ENCODE results near the gene PDE4D. TPM values are rescaled to one million over a fixed set of nuclear protein-coding genes. Genes with fewer than 3 reads are reported as not detected.

The PDE4D gene
- total RNA-seq, 2 experiments from 2014 or later = 0.50 to 0.51 TPM

DNA sequence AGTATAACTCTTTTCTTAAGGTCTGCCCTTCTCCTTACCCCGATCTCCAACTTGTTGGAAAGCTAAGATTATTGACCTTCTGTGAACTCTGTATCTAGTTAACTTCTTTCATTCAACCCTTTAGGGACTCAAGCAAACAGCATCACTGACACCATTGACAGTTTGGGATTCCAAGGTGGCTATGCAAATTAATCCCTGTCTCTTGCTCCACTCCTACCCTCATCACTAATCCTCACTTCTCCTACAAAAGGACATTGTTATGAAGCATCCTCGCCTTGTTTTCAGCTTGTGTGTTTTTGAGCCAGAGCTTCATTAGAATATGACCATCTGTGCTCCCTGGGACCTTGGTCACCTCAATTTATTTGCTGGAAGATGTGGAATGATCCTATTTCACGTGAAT is 337.9 kb downstream of the PDE4D start:
- DNase-seq (ENCODE audit: low spot score) = no peak
- H3K9me3 ChIP-seq (ENCODE audit: low read length) = no peaks in the 10 kb centered on the region
- ChIA-PET CTCF (ENCODE audit: unreplicated experiment) (interaction anchor here (0.7 kb wide), 1 partner anchor 171 kb away, joined by 3 read pairs; no protein-coding TSS in a partner anchor), POLR2A (interaction anchor here (0.6 to 1.4 kb wide), 2 partner anchors 64 to 368 kb away, joined by 3 read pairs; no protein-coding TSS in a partner anchor)
- no peaks in the 10 kb centered on the region for H3K9me2 ChIP-seq (ENCODE audit: insufficient read depth, low read length)
- TF ChIP-seq EZH2phosphoT487 (IDR thresholded peaks at IDR 0.05; ENCODE audit: borderline replicate concordance, low read depth, low read length) = no peak
- TF ChIP-seq, protein P1, sequence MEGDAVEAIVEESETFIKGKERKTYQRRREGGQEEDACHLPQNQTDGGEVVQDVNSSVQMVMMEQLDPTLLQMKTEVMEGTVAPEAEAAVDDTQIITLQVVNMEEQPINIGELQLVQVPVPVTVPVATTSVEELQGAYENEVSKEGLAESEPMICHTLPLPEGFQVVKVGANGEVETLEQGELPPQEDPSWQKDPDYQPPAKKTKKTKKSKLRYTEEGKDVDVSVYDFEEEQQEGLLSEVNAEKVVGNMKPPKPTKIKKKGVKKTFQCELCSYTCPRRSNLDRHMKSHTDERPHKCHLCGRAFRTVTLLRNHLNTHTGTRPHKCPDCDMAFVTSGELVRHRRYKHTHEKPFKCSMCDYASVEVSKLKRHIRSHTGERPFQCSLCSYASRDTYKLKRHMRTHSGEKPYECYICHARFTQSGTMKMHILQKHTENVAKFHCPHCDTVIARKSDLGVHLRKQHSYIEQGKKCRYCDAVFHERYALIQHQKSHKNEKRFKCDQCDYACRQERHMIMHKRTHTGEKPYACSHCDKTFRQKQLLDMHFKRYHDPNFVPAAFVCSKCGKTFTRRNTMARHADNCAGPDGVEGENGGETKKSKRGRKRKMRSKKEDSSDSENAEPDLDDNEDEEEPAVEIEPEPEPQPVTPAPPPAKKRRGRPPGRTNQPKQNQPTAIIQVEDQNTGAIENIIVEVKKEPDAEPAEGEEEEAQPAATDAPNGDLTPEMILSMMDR (conservative IDR thresholded peaks at IDR 0.05; ENCODE audit: low read length) = no peak
- H3K4me1 ChIP-seq (ENCODE audit: insufficient read depth, low read length, poor library complexity, severe bottlenecking) = peaks cover 4% of the 10 kb centered on the region
- H3K4me3 ChIP-seq (ENCODE audit: low read depth, low read length, poor library complexity, severe bottlenecking) = no peak overlapping the region
- no peak overlapping the region for H3K4me2 ChIP-seq (ENCODE audit: low read length)
- H4K20me1 ChIP-seq (ENCODE audit: insufficient read depth, low read length) = no peaks in the 10 kb centered on the region
- H3K27ac ChIP-seq (ENCODE audit: low read depth, low read length, poor library complexity, severe bottlenecking) = no peak overlapping the region
- no peaks in the 10 kb centered on the region for H3K36me3 ChIP-seq (ENCODE audit: insufficient read depth, low read length)
- no peak overlapping the region for H2AFZ ChIP-seq (ENCODE audit: low read length)
- intact Hi-C loops (cut with micrococcal nuclease; ENCODE audit: unreplicated experiment) = no loop called here
- BruUV-seq (replicated peaks) = no TSS peak
- H3K79me2 ChIP-seq (ENCODE audit: insufficient read depth, low read depth, low read length) = no peaks in the 10 kb centered on the region

DNA sequence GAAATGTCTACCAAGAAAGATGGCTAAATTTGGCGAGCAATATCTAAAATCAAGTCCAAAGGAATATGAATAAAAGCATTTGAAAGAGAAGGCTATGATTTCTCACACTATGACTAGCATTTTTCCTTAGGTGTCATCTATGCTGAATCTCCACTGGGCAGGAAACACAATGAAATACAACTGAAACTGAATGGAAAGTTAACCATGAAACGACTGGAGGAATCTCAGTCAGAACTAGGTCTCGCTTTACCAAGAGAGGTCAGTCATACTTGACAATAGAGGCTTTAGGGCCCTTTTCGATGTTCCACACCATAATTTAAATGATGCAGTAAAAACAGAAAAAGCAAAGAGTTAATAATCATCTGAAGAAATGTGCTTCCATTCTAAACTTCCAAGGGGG is 339.0 kb downstream of the PDE4D start:
- no peaks in the 10 kb centered on the region for H3K9me3 ChIP-seq (ENCODE audit: low read length)
- TF ChIP-seq, protein P1 (conservative IDR thresholded peaks at IDR 0.05; ENCODE audit: low read length) = no peak
- no peak for TF ChIP-seq EZH2phosphoT487 (IDR thresholded peaks at IDR 0.05; ENCODE audit: borderline replicate concordance, low read depth, low read length)
- BruUV-seq (replicated peaks) = no TSS peak
- ChIA-PET POLR2A (interaction anchor here (0.6 to 1.4 kb wide), 2 partner anchors 63 to 374 kb away, joined by 3 read pairs; no protein-coding TSS in a partner anchor), CTCF (ENCODE audit: unreplicated experiment) (interaction anchor here (0.9 kb wide), 1 partner anchor 15 kb away, joined by 3 read pairs; no protein-coding TSS in a partner anchor)
- no peak overlapping the region for H2AFZ ChIP-seq (ENCODE audit: low read length)
- no peaks in the 10 kb centered on the region for H3K79me2 ChIP-seq (ENCODE audit: insufficient read depth, low read depth, low read length)
- no peaks in the 10 kb centered on the region for H3K9me2 ChIP-seq (ENCODE audit: insufficient read depth, low read length)
- no peaks in the 10 kb centered on the region for H4K20me1 ChIP-seq (ENCODE audit: insufficient read depth, low read length)
- H3K27ac ChIP-seq (ENCODE audit: low read depth, low read length, poor library complexity, severe bottlenecking) = no peak overlapping the region
- no peak overlapping the region for H3K4me2 ChIP-seq (ENCODE audit: low read length)
- intact Hi-C loops (cut with micrococcal nuclease; ENCODE audit: unreplicated experiment) = no loop called here
- no peaks in the 10 kb centered on the region for H3K4me1 ChIP-seq (ENCODE audit: insufficient read depth, low read length, poor library complexity, severe bottlenecking)
- no peak for DNase-seq (ENCODE audit: low spot score)
- no peak overlapping the region for H3K4me3 ChIP-seq (ENCODE audit: low read depth, low read length, poor library complexity, severe bottlenecking)
- no peaks in the 10 kb centered on the region for H3K36me3 ChIP-seq (ENCODE audit: insufficient read depth, low read length)

DNA sequence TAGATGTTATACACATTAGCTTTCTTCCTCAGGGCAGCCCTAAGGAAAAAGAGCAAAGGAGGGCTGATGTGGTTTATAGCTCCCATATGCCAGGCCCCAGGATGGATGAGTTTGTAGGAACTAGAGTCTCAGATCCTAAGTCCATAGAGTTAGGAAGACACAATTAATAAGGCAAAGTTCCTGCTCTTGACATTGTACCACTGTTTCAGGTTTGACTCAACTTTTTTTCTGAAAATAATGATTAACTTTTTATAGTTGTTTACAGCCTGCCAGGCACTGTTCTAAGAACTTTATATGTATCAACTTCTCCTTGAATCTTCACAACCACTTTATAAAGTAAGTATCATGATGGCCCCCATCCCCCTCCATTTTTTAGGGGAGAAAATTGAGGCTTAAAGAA is 339.5 kb downstream of the PDE4D start:
- TF ChIP-seq EZH2phosphoT487 (IDR thresholded peaks at IDR 0.05; ENCODE audit: borderline replicate concordance, low read depth, low read length) = no peak
- TF ChIP-seq, protein P1 (conservative IDR thresholded peaks at IDR 0.05; ENCODE audit: low read length) = no peak
- intact Hi-C loops (cut with micrococcal nuclease; ENCODE audit: unreplicated experiment) = no loop called here
- H3K4me1 ChIP-seq (ENCODE audit: insufficient read depth, low read length, poor library complexity, severe bottlenecking) = no peaks in the 10 kb centered on the region
- POLR2A ChIA-PET = interaction anchor here (0.6 to 1.1 kb wide), 4 partner anchors 8 to 373 kb away, joined by 3 to 5 read pairs (median 4); no protein-coding TSS in a partner anchor
- DNase-seq (ENCODE audit: low spot score) = no peak
- no peak overlapping the region for H3K4me2 ChIP-seq (ENCODE audit: low read length)
- no peak overlapping the region for H3K27ac ChIP-seq (ENCODE audit: low read depth, low read length, poor library complexity, severe bottlenecking)
- H4K20me1 ChIP-seq (ENCODE audit: insufficient read depth, low read length) = no peaks in the 10 kb centered on the region
- no peaks in the 10 kb centered on the region for H3K9me2 ChIP-seq (ENCODE audit: insufficient read depth, low read length)
- no TSS peak for BruUV-seq (replicated peaks)
- no peak overlapping the region for H3K4me3 ChIP-seq (ENCODE audit: low read depth, low read length, poor library complexity, severe bottlenecking)
- no peaks in the 10 kb centered on the region for H3K79me2 ChIP-seq (ENCODE audit: insufficient read depth, low read depth, low read length)
- no peaks in the 10 kb centered on the region for H3K9me3 ChIP-seq (ENCODE audit: low read length)
- CTCF ChIA-PET (ENCODE audit: unreplicated experiment) = interaction anchor here (0.9 kb wide), 1 partner anchor 16 kb away, joined by 3 read pairs; no protein-coding TSS in a partner anchor
- H3K36me3 ChIP-seq (ENCODE audit: insufficient read depth, low read length) = no peaks in the 10 kb centered on the region
- no peak overlapping the region for H2AFZ ChIP-seq (ENCODE audit: low read length)
